ENCODE data around the gene DNAJC16. TPM values are rescaled to one million over a fixed set of nuclear protein-coding genes. Genes with fewer than 3 reads are reported as not detected.

DNAJC16 gene
- total and polyA plus RNA-seq, 9 of the 15 experiments (the other 6 are each of a cell fraction or from before 2014, with no cell fraction given), result 6.9 to 16.8 (median 12.8) TPM

DNA sequence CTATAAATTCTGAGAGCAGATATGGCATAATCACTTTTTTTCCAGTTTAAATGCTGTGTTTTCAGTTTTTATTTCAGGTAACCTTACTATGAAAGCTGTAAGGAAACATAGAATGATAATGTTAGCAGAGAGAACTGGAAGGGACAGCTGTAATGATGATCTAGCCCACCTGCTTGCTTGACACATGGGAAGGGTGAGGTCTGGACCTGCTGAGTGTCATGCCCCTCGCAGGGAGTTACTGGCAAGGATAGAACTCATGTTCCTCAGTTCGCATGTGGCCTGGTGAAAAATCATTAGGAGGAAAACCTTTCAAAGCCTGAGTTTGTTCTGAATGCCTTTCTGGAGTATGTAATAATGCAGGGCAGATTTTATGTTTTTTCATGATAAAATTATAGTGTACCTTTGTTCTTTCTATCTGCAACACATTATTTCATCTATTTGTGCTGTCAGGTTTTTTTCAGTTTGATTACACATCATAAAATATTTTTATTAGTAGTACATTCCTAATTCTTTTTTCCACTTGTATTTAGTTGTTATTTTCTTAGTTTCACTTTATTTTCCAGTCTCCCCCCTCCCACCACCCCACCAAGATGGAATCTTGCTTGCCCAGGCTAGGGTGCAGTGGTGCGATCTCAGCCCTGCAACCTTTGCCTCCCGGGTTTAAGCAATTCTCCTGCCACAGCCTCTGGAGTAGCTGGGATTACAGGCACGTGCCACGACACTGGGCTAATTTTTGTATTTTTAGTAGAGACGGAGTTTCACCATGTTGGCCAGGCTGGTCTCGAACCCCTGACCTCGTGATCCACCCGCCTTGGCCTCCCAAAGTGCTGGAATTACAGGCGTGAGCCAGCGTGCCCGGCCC, 98.6 kb downstream of the DNAJC16 start:
- peak overlapping the region; percentile 36 for H3K27ac ChIP-seq (ENCODE audit: extremely low read depth, low read depth, low read length)
- in situ Hi-C loops (cut with MboI), result no loop called here
- intact Hi-C loops (cut with micrococcal nuclease), result no loop called here
- CTCF ChIA-PET (ENCODE audit: low intra/inter-chr PET ratio), result no interaction called here
- no peak overlapping the region for H2AFZ ChIP-seq (ENCODE audit: low read depth, low read length)
- POLR2A ChIA-PET, result no interaction called here
- FAIRE-seq (no peak), ATAC-seq (no peak), DNase-seq (ENCODE audit: extremely low read depth in 1 of 4, low spot score in 3 of 4) (no peak)
- H3K9me1 ChIP-seq (ENCODE audit: control insufficient read depth, insufficient read depth, low read length), result peaks cover 2% of the 10 kb centered on the region
- peak overlapping the region; percentile 7 to 39; a peak in 1 of 4 replicates for H3K9ac ChIP-seq (ENCODE audit: insufficient read depth in 1 of 2, low read depth in 2 of 2, low read length in 2 of 2)
- 78% methylated on average over 13 of the region's 13 CpGs for WGBS (ENCODE audit: insufficient coverage, low coverage, missing lambda C conversion rate)
- H3K4me3 ChIP-seq, result no peak overlapping the region
- H3K79me2 ChIP-seq (ENCODE audit: control insufficient read depth, insufficient read depth, low read length), result peaks cover 98% of the 10 kb centered on the region
- peak overlapping the region; percentile 35; the same call in 1 of the 2 replicates for H3K4me2 ChIP-seq (ENCODE audit: insufficient read depth, low read length)
- no peaks in the 10 kb centered on the region for H3K27me3 ChIP-seq (ENCODE audit: control insufficient read depth in 2 of 2, insufficient read depth in 2 of 2, low read length in 2 of 2)
- BruUV-seq (replicated peaks), result no TSS peak
- TF ChIP-seq HOXB6 (CRISPR knock-in tag; IDR thresholded peaks at IDR 0.05; ENCODE audit: borderline replicate concordance), result no peak
- 0 out of 2 replicates have a peak, but pooled peaks have one; percentile 29 for TF ChIP-seq KAT7 (CRISPR knock-in tag; IDR thresholded peaks at IDR 0.05; ENCODE audit: borderline replicate concordance)
- H4K20me1 ChIP-seq (replicated peaks; ENCODE audit: control insufficient read depth, insufficient read depth, low read length), result 0 out of 2 replicates have a peak, but pooled peaks cover 4% of the 10 kb centered on the region
- H3K36me3 ChIP-seq (ENCODE audit: control insufficient read depth, insufficient read depth, low read length), result peaks cover 73% of the 10 kb centered on the region
- H3K4me1 ChIP-seq (replicated peaks in 1 of 2; ENCODE audit: control insufficient read depth in 2 of 2, insufficient read depth in 2 of 2, low read length in 2 of 2), result peaks cover 18 to 68% of the 10 kb centered on the region in 2 experiments
- H3K9me3 ChIP-seq (replicated peaks; ENCODE audit: control insufficient read depth, insufficient read depth, low read depth, low read length), result no peaks in the 10 kb centered on the region

Small RNAs within 50 kb of the gene (small RNA-seq; reads per million reads assigned to genes)
- gene CD24P1, result not detected
- not detected for gene RNU7-179P
- 0.15 reads per million for gene SCARNA21B

Other genes starting within 250 kb of the DNAJC16 start
Only the 7 nearest of the 11 such genes appear.
- 53.6 and 62.9 TPM in 2 replicates for gene EFHD2, start 117.0 kb upstream of the DNAJC16 start, total RNA-seq (2014; rRNA removed)
- 8.6 and 8.8 TPM in 2 replicates for gene EFHD2, start 117.0 kb upstream of the DNAJC16 start, total RNA-seq (2014; rRNA removed; fragmentation: Illumina TruSeq; extraction: Trizol)
- gene EFHD2, start 117.0 kb upstream of the DNAJC16 start, total RNA-seq (2015; rRNA removed; fragmentation: Illumina TruSeq; extraction: Trizol), result 25.2 and 27.9 TPM in 2 replicates
- 64.3 and 70.0 TPM in 2 replicates for gene EFHD2, start 117.0 kb upstream of the DNAJC16 start, total RNA-seq (2021)
- 19.7 and 22.8 TPM in 2 replicates for gene EFHD2, start 117.0 kb upstream of the DNAJC16 start, polyA plus RNA-seq (2011; rRNA removed)
- gene EFHD2, start 117.0 kb upstream of the DNAJC16 start, polyA plus RNA-seq (2014; fragmentation: Illumina TruSeq; extraction: Trizol), result 26.1 and 40.7 TPM in 2 replicates
- gene EFHD2, start 117.0 kb upstream of the DNAJC16 start, polyA plus RNA-seq (2014; fragmentation: Nextera tagmentation; extraction: Ambion mirVana), result 1 to 10 TPM; 1.7 to 1.8 TPM
- 62.3 and 73.5 TPM in 2 replicates for gene EFHD2, start 117.0 kb upstream of the DNAJC16 start, polyA plus RNA-seq (2014; rRNA removed)
- not detected in 2 replicates for gene CTRC, start 88.4 kb upstream of the DNAJC16 start, total RNA-seq (2014; rRNA removed)
- not detected in 2 replicates for gene CTRC, start 88.4 kb upstream of the DNAJC16 start, total RNA-seq (2014; rRNA removed; fragmentation: Illumina TruSeq; extraction: Trizol)
- gene CTRC, start 88.4 kb upstream of the DNAJC16 start, total RNA-seq (2015; rRNA removed; fragmentation: Illumina TruSeq; extraction: Trizol), result not detected in 2 replicates
- gene CTRC, start 88.4 kb upstream of the DNAJC16 start, total RNA-seq (2021), result 0.84 and 1.2 TPM in 2 replicates
- gene CTRC, start 88.4 kb upstream of the DNAJC16 start, polyA plus RNA-seq (2011; rRNA removed), result not detected in 2 replicates
- not detected in 2 replicates for gene CTRC, start 88.4 kb upstream of the DNAJC16 start, polyA plus RNA-seq (2014; fragmentation: Illumina TruSeq; extraction: Trizol)
- gene CTRC, start 88.4 kb upstream of the DNAJC16 start, polyA plus RNA-seq (2014; fragmentation: Nextera tagmentation; extraction: Ambion mirVana), result not detected
- not detected in 2 replicates for gene CTRC, start 88.4 kb upstream of the DNAJC16 start, polyA plus RNA-seq (2014; rRNA removed)
- gene CELA2A, start 70.1 kb upstream of the DNAJC16 start, total RNA-seq (2014; rRNA removed), result not detected in 2 replicates
- not detected in 2 replicates for gene CELA2A, start 70.1 kb upstream of the DNAJC16 start, total RNA-seq (2014; rRNA removed; fragmentation: Illumina TruSeq; extraction: Trizol)
- gene CELA2A, start 70.1 kb upstream of the DNAJC16 start, total RNA-seq (2015; rRNA removed; fragmentation: Illumina TruSeq; extraction: Trizol), result not detected in 2 replicates
- 0.47 and 0.62 TPM in 2 replicates for gene CELA2A, start 70.1 kb upstream of the DNAJC16 start, total RNA-seq (2021)
- gene CELA2A, start 70.1 kb upstream of the DNAJC16 start, polyA plus RNA-seq (2011; rRNA removed), result not detected in 2 replicates
- not detected in 2 replicates for gene CELA2A, start 70.1 kb upstream of the DNAJC16 start, polyA plus RNA-seq (2014; fragmentation: Illumina TruSeq; extraction: Trizol)
- gene CELA2A, start 70.1 kb upstream of the DNAJC16 start, polyA plus RNA-seq (2014; fragmentation: Nextera tagmentation; extraction: Ambion mirVana), result not detected
- not detected in 2 replicates for gene CELA2A, start 70.1 kb upstream of the DNAJC16 start, polyA plus RNA-seq (2014; rRNA removed)
- 2.1 TPM in 1 of 2 replicates, not detected in the other for gene CELA2B, start 50.7 kb upstream of the DNAJC16 start, total RNA-seq (2014; rRNA removed)
- gene CELA2B, start 50.7 kb upstream of the DNAJC16 start, total RNA-seq (2014; rRNA removed; fragmentation: Illumina TruSeq; extraction: Trizol), result not detected in 2 replicates
- not detected in 2 replicates for gene CELA2B, start 50.7 kb upstream of the DNAJC16 start, total RNA-seq (2015; rRNA removed; fragmentation: Illumina TruSeq; extraction: Trizol)
- gene CELA2B, start 50.7 kb upstream of the DNAJC16 start, total RNA-seq (2021), result 0.40 and 0.51 TPM in 2 replicates
- not detected in 2 replicates for gene CELA2B, start 50.7 kb upstream of the DNAJC16 start, polyA plus RNA-seq (2011; rRNA removed)
- gene CELA2B, start 50.7 kb upstream of the DNAJC16 start, polyA plus RNA-seq (2014; fragmentation: Illumina TruSeq; extraction: Trizol), result not detected in 2 replicates
- gene CELA2B, start 50.7 kb upstream of the DNAJC16 start, polyA plus RNA-seq (2014; fragmentation: Nextera tagmentation; extraction: Ambion mirVana), result under 1 TPM in 1 of 2 experiments, not detected in 1; 0.25 TPM
- 0.25 and 0.39 TPM in 2 replicates for gene CELA2B, start 50.7 kb upstream of the DNAJC16 start, polyA plus RNA-seq (2014; rRNA removed)
- gene CASP9, start 2.6 kb upstream of the DNAJC16 start, total RNA-seq (2014; rRNA removed), result 30.7 and 35.7 TPM in 2 replicates
- gene CASP9, start 2.6 kb upstream of the DNAJC16 start, total RNA-seq (2014; rRNA removed; fragmentation: Illumina TruSeq; extraction: Trizol), result 23.5 and 25.4 TPM in 2 replicates
- 25.2 and 25.5 TPM in 2 replicates for gene CASP9, start 2.6 kb upstream of the DNAJC16 start, total RNA-seq (2015; rRNA removed; fragmentation: Illumina TruSeq; extraction: Trizol)
- 30.5 and 31.7 TPM in 2 replicates for gene CASP9, start 2.6 kb upstream of the DNAJC16 start, total RNA-seq (2021)
- 54.1 and 66.1 TPM in 2 replicates for gene CASP9, start 2.6 kb upstream of the DNAJC16 start, polyA plus RNA-seq (2011; rRNA removed)
- 37.4 and 38.9 TPM in 2 replicates for gene CASP9, start 2.6 kb upstream of the DNAJC16 start, polyA plus RNA-seq (2014; fragmentation: Illumina TruSeq; extraction: Trizol)
- gene CASP9, start 2.6 kb upstream of the DNAJC16 start, polyA plus RNA-seq (2014; fragmentation: Nextera tagmentation; extraction: Ambion mirVana), result 10 to 100 TPM; 10.8 to 13.9 TPM
- 30.9 and 39.1 TPM in 2 replicates for gene CASP9, start 2.6 kb upstream of the DNAJC16 start, polyA plus RNA-seq (2014; rRNA removed)
- gene AGMAT, start 58.2 kb downstream of the DNAJC16 start, total RNA-seq (2014; rRNA removed), result not detected in 2 replicates
- gene AGMAT, start 58.2 kb downstream of the DNAJC16 start, total RNA-seq (2014; rRNA removed; fragmentation: Illumina TruSeq; extraction: Trizol), result not detected in 2 replicates
- gene AGMAT, start 58.2 kb downstream of the DNAJC16 start, total RNA-seq (2015; rRNA removed; fragmentation: Illumina TruSeq; extraction: Trizol), result not detected in 2 replicates
- 0.07 TPM in 1 of 2 replicates, not detected in the other for gene AGMAT, start 58.2 kb downstream of the DNAJC16 start, total RNA-seq (2021)
- not detected in 2 replicates for gene AGMAT, start 58.2 kb downstream of the DNAJC16 start, polyA plus RNA-seq (2011; rRNA removed)
- gene AGMAT, start 58.2 kb downstream of the DNAJC16 start, polyA plus RNA-seq (2014; fragmentation: Illumina TruSeq; extraction: Trizol), result not detected in 2 replicates
- gene AGMAT, start 58.2 kb downstream of the DNAJC16 start, polyA plus RNA-seq (2014; fragmentation: Nextera tagmentation; extraction: Ambion mirVana), result not detected
- not detected in 2 replicates for gene AGMAT, start 58.2 kb downstream of the DNAJC16 start, polyA plus RNA-seq (2014; rRNA removed)
- 21.2 and 31.5 TPM in 2 replicates for gene DDI2, start 90.6 kb downstream of the DNAJC16 start, total RNA-seq (2014; rRNA removed)
- gene DDI2, start 90.6 kb downstream of the DNAJC16 start, total RNA-seq (2014; rRNA removed; fragmentation: Illumina TruSeq; extraction: Trizol), result 29.3 and 31.8 TPM in 2 replicates
- gene DDI2, start 90.6 kb downstream of the DNAJC16 start, total RNA-seq (2015; rRNA removed; fragmentation: Illumina TruSeq; extraction: Trizol), result 23.6 and 23.9 TPM in 2 replicates
- 48.4 and 50.1 TPM in 2 replicates for gene DDI2, start 90.6 kb downstream of the DNAJC16 start, total RNA-seq (2021)
- gene DDI2, start 90.6 kb downstream of the DNAJC16 start, polyA plus RNA-seq (2011; rRNA removed), result 14.5 and 16.3 TPM in 2 replicates
- gene DDI2, start 90.6 kb downstream of the DNAJC16 start, polyA plus RNA-seq (2014; fragmentation: Illumina TruSeq; extraction: Trizol), result 27.4 and 32.0 TPM in 2 replicates
- gene DDI2, start 90.6 kb downstream of the DNAJC16 start, polyA plus RNA-seq (2014; fragmentation: Nextera tagmentation; extraction: Ambion mirVana), result 1 to 10 TPM; 6.5 to 7.3 TPM
- 17.1 and 19.1 TPM in 2 replicates for gene DDI2, start 90.6 kb downstream of the DNAJC16 start, polyA plus RNA-seq (2014; rRNA removed)

Data from K562 (cell line).